ENCODE measurements around the gene KRT78.
"Not testable (repeated sequence)": the region's sequence is repeated elsewhere in the genome, so short reads cannot be mapped to it uniquely, and the experiment has no call there.

KRT78 gene

GRCh38 chr12:52798003-52798670, 50.7 kb downstream of the KRT78 start:
- TF ChIP-seq CTCF (conservative IDR thresholded peaks at IDR 0.05), result no peak
- H3K27ac ChIP-seq, result no peak overlapping the region

- no peak overlapping the region for H3K27ac ChIP-seq
- no peak for TF ChIP-seq CTCF (conservative IDR thresholded peaks at IDR 0.05)
Measured at GRCh38 chr12:52797529-52797894, 51.3 kb downstream of the KRT78 start.

- TF ChIP-seq CTCF (conservative IDR thresholded peaks at IDR 0.05), result no peak
Measured at GRCh38 chr12:52796839-52797528, 51.8 kb downstream of the KRT78 start.

GRCh38 chr12:52796429-52796794, 52.4 kb downstream of the KRT78 start:
- H3K27ac ChIP-seq, result no peak overlapping the region
- TF ChIP-seq CTCF (conservative IDR thresholded peaks at IDR 0.05), result no peak

More at GRCh38 chr12:52796839-52797528, 51.8 kb downstream of the KRT78 start:
- H3K27ac ChIP-seq, result no peak overlapping the region

GRCh38 chr12:52795694-52796428, 52.9 kb downstream of the KRT78 start, which contains the start of gene KRT3:
Gene KRT3 (minus strand): TSS chr12:52796117. CDS start chr12:52796042, 75 bp downstream.
- TF ChIP-seq CTCF (conservative IDR thresholded peaks at IDR 0.05), result no peak

GRCh38 chr12:52795332-52795674, 53.5 kb downstream of the KRT78 start:
- not testable (repeated sequence) for H3K27ac ChIP-seq

More at GRCh38 chr12:52795694-52796428, 52.9 kb downstream of the KRT78 start, which contains the start of gene KRT3:
- no peak within 1 kb of the TSS for H3K27ac ChIP-seq

- TF ChIP-seq CTCF (conservative IDR thresholded peaks at IDR 0.05), result no peak
- H3K27ac ChIP-seq, result no peak overlapping the region
Measured at GRCh38 chr12:52794479-52795331, 54.1 kb downstream of the KRT78 start.
